Forelimb muscle (tissue), 1 donor: ENCODE measurements around the gene CLASP2. TPM values are rescaled to one million over a fixed set of nuclear protein-coding genes. Genes with fewer than 3 reads are reported as not detected.
"Not testable (repeated sequence)": the region's sequence is repeated elsewhere in the genome, so short reads cannot be mapped to it uniquely, and the experiment has no call there.

Experiments used
- DNase-seq: peaks from one replicate; pipeline ENCODE4 v3.0.0-alpha.2; 2013; ENCODE audit warnings: low read depth
- polyA plus RNA-seq: library from polyadenylated mRNA; unstranded; fragments of 120-200 nt; gene quantifications from one replicate; pipeline ENCODE4 v1.2.1, GENCODE V29; 2013; ENCODE audit not compliant: insufficient read length

CLASP2 gene
- polyA plus RNA-seq, 1 donor: 50.2 TPM

GRCh38 chr3:33543601-33544000, 174.5 kb downstream of the CLASP2 start:
- no peak for DNase-seq

GRCh38 chr3:33541918-33542317, 176.1 kb downstream of the CLASP2 start:
- no peak for DNase-seq

- DNase-seq: no peak
These were observed 179.2 kb downstream of the CLASP2 start for GRCh38 chr3:33538678-33539339.

GRCh38 chr3:33537133-33537532, 180.9 kb downstream of the CLASP2 start:
- DNase-seq: no peak

- no peak for DNase-seq
These were observed 191.3 kb downstream of the CLASP2 start for GRCh38 chr3:33526787-33527186.

GRCh38 chr3:33525232-33525631, 192.8 kb downstream of the CLASP2 start:
- no peak for DNase-seq

- no peak for DNase-seq
These were observed 194.9 kb downstream of the CLASP2 start for GRCh38 chr3:33523093-33523667.

- DNase-seq: no peak
These were observed 196.3 kb downstream of the CLASP2 start for GRCh38 chr3:33521736-33522135.

GRCh38 chr3:33513262-33513863, 204.7 kb downstream of the CLASP2 start:
- DNase-seq: no peak

- DNase-seq: no peak
These were observed 213.0 kb downstream of the CLASP2 start for GRCh38 chr3:33505027-33505426.

- DNase-seq: no peak
These were observed 221.6 kb downstream of the CLASP2 start for GRCh38 chr3:33496449-33496848.

- DNase-seq: no peak
These were observed 226.3 kb downstream of the CLASP2 start for GRCh38 chr3:33491721-33492120.

- no peak for DNase-seq
These were observed 227.3 kb downstream of the CLASP2 start for GRCh38 chr3:33490641-33491241.

- no peak for DNase-seq
These were observed 229.4 kb downstream of the CLASP2 start for GRCh38 chr3:33488683-33489082.

- DNase-seq: no peak
These were observed 229.8 kb downstream of the CLASP2 start for GRCh38 chr3:33488246-33488645.

- DNase-seq: peak; percentile 2
These were observed 235.9 kb downstream of the CLASP2 start for GRCh38 chr3:33482111-33482521.

GRCh38 chr3:33474896-33475295, 243.2 kb downstream of the CLASP2 start:
- DNase-seq: no peak

- DNase-seq: no peak
These were observed 244.2 kb downstream of the CLASP2 start for GRCh38 chr3:33473813-33474212.

GRCh38 chr3:33467786-33468185, 250.3 kb downstream of the CLASP2 start:
- DNase-seq: no peak

- DNase-seq: no peak
These were observed 257.0 kb downstream of the CLASP2 start for GRCh38 chr3:33461097-33461496.

GRCh38 chr3:33459577-33459976, 258.5 kb downstream of the CLASP2 start:
- DNase-seq: not testable (repeated sequence)

GRCh38 chr3:33458446-33458845, 259.6 kb downstream of the CLASP2 start:
- no peak for DNase-seq

GRCh38 chr3:33456756-33457155, 261.3 kb downstream of the CLASP2 start:
- DNase-seq: no peak
